Mucosa of descending colon (tissue), 3 donors: ENCODE results near the gene NFS1. TPM values are rescaled to one million over a fixed set of nuclear protein-coding genes. Genes with fewer than 3 reads are reported as not detected.

Experiments used
- ATAC-seq: fragments of 200-7000 bp; cut with Tn5 transposase; one replicate; pipeline ENCODE4 v1.9.1; 2020; ENCODE audit warnings: mild to moderate bottlenecking, moderate library complexity
- DNase-seq, 3 donors: peaks; one replicate each; pipeline ENCODE4 v3.0.0-alpha.2; 2020
- H3K36me3 ChIP-seq: fragments of 200-600 bp; one replicate; pipeline ENCODE4 v1.8.0; 2021; ENCODE audit warnings: low read depth, mild to moderate bottlenecking
- H3K4me1 ChIP-seq: fragments of 200-600 bp; one replicate; pipeline ENCODE4 v1.8.0; 2021; ENCODE audit warnings: low read depth, mild to moderate bottlenecking
- H3K4me3 ChIP-seq: fragments of 200-600 bp; one replicate; pipeline ENCODE4 v1.8.0; 2021; ENCODE audit warnings: mild to moderate bottlenecking
- H3K9me3 ChIP-seq: fragments of 200-600 bp; one replicate; pipeline ENCODE4 v1.8.0; 2021; ENCODE audit warnings: mild to moderate bottlenecking
- CTCF ChIP-seq: fragments of 200-600 bp; IDR thresholded peaks from one replicate; pipeline ENCODE4 v1.8.0; 2022; ENCODE audit warnings: antibody characterized with exemption, mild to moderate bottlenecking
- intact Hi-C, 2 donors: fragments of 100-400 bp; cut with DNase I in 1 of 2; cut with micrococcal nuclease in 1 of 2; formaldehyde crosslinking; loops; one replicate each; pipeline versions ENCODE4 v1.11.0 to v1.11.1; 2022; cut with DNase I, micrococcal nuclease
- total RNA-seq, 3 donors: library from RNA; stranded (reverse); fragmentation: NEBNext Ultra II Directional in 2 of 3; extraction: Animal tissue kit (Norgen Biotek cat#: 25700) in 2 of 3; gene quantifications; one replicate each; pipeline versions ENCODE4 v1.2.1 to v1.2.4, GENCODE V29; 2021 to 2023
- donor health status: DM: no; HTN: no; CAD: no; lungs with moderate emphysema.
- donor health status: DM: no; HTN: no; CAD: no.
- donor health status: DM: no; HTN: yes; CAD: no.

Gene NFS1
- total RNA-seq, 3 donors from 2014 or later = 31.2 to 42.8 (median 32.1) TPM

- H3K36me3 ChIP-seq = no peaks in the 10 kb centered on the region
Measured at GRCh38 chr20:35681960-35682359, 17.2 kb downstream of the NFS1 start.

GRCh38 chr20:35680452-35681183, 18.5 kb downstream of the NFS1 start:
- Histone ChIP-seq H3K4me1 (no peaks in the 10 kb centered on the region), H3K4me3 (no peak overlapping the region), H3K36me3 (no peaks in the 10 kb centered on the region), H3K9me3 (no peaks in the 10 kb centered on the region)
- intact Hi-C loops = no loop called here
- ATAC-seq = no peak
- no peak for DNase-seq
- TF ChIP-seq CTCF = no peak

More at GRCh38 chr20:35681960-35682359, 17.2 kb downstream of the NFS1 start:
- ATAC-seq (no peak), DNase-seq (no peak)
- Histone ChIP-seq H3K9me3 (no peaks in the 10 kb centered on the region), H3K4me3 (no peak overlapping the region), H3K4me1 (no peaks in the 10 kb centered on the region)
- intact Hi-C loops = no loop called here
- TF ChIP-seq CTCF = no peak

DNA sequence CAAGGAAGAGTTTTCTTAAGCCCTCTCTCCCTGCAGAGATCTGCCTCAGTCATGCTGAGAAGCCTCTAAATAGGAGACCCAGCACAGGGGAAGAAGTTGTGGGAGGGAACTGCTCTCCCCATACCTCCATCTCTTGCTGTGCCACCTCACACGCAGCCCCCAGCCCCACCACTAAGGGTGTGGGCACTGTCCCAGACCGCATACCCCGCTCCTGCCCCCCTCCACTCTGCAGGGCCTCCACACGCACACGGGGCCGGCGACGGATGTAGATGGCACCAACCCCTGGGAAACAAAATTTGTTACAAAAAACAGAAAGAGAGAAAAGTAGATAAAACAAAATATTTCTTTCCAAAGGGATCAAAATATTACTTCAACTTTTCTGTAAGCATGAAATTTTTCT, 24.2 kb downstream of the NFS1 start:
- no peak for TF ChIP-seq CTCF
- no peak for DNase-seq
- intact Hi-C loops = no loop called here
- Histone ChIP-seq H3K9me3 (no peaks in the 10 kb centered on the region), H3K36me3 (no peaks in the 10 kb centered on the region), H3K4me3 (no peak overlapping the region), H3K4me1 (no peaks in the 10 kb centered on the region)
- ATAC-seq = no peak

- intact Hi-C loops = no loop called here
- ATAC-seq (no peak), DNase-seq (no peak)
- Histone ChIP-seq H3K36me3 (no peaks in the 10 kb centered on the region), H3K4me3 (no peak overlapping the region), H3K4me1 (no peaks in the 10 kb centered on the region), H3K9me3 (no peaks in the 10 kb centered on the region)
- TF ChIP-seq CTCF = no peak
Measured at GRCh38 chr20:35673884-35674283, 25.3 kb downstream of the NFS1 start.

DNA sequence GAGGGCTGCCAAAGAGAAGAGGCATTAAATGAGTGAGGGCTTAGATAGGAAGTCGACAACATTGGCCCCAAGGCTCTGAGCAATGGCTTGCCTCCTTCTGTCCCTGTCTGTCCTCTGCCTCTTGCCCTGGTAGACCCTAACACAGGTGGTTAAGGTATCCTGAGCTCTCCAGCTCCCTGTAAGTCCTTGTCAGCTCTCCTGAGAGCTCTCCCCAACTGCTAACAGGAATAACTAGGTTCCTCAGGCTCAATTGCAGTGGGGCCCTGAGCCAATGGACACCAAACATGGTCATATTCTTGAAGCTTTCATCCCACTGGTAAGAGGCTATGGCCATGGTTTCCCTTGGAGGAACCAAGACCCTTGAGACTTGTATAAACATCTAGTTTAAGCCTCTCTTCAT, 29.5 kb downstream of the NFS1 start:
- no peak overlapping the region for H3K4me3 ChIP-seq
- H3K9me3 ChIP-seq = no peaks in the 10 kb centered on the region
- intact Hi-C loops = no loop called here
- H3K36me3 ChIP-seq = no peaks in the 10 kb centered on the region
- no peaks in the 10 kb centered on the region for H3K4me1 ChIP-seq
- DNase-seq = no peak
- ATAC-seq = no peak
- TF ChIP-seq CTCF = no peak
